Muscle layer of colon (tissue), 2 donors: Measurements from ENCODE around the gene PIK3C2A.
A peak's percentile ranks its signal among the peaks of the same experiment; 100 is the strongest.

Source experiments
- H3K27ac ChIP-seq: one replicate; pipeline ENCODE4 v1.7.0; 2013; ENCODE audit warnings: low read depth, mild to moderate bottlenecking, low read length, moderate library complexity
- H3K27me3 ChIP-seq, 2 donors: one replicate each; pipeline ENCODE4 v1.7.0; 2013; ENCODE audit warnings: low read length in 2 of 2, mild to moderate bottlenecking in 2 of 2; ENCODE audit not compliant: insufficient read depth in 2 of 2, control insufficient read depth in 1 of 2
- H3K36me3 ChIP-seq: one replicate; pipeline ENCODE4 v1.7.0; 2013; ENCODE audit warnings: mild to moderate bottlenecking, low read length; ENCODE audit not compliant: insufficient read depth
- H3K4me1 ChIP-seq: one replicate; pipeline ENCODE4 v1.7.0; 2013; ENCODE audit warnings: mild to moderate bottlenecking, low read length; ENCODE audit not compliant: insufficient read depth
- H3K4me3 ChIP-seq, 2 donors: one replicate each; pipeline ENCODE4 v1.7.0; 2013; ENCODE audit warnings: low read length in 2 of 2, low read depth in 1 of 2, mild to moderate bottlenecking in 1 of 2, moderate library complexity in 1 of 2
- H3K9ac ChIP-seq: one replicate; pipeline ENCODE4 v1.7.0; 2013; ENCODE audit warnings: low read length
- H3K9me3 ChIP-seq: one replicate; pipeline ENCODE4 v1.7.0; 2013; ENCODE audit warnings: mild to moderate bottlenecking, low read length
- donor health status: abdominal sarcoma.
- donor health status: Adenocarcinoma of cecum.

Gene PIK3C2A

DNA sequence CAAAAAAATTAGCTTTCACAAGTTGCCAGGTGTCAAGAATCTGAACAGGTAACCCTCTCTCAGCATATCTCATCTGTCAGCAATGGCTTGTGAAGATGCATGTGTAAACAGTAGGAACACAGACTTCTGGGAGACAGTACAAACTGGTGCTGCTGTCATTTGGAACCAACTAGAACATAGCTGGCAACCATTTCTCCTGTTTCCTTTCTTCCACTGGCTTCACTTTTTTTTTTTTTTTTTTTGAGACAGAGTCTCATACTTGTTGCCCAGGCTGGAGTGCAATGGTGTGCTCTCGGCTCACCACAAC lies 2.1 kb upstream of the PIK3C2A start:
- H3K4me1 ChIP-seq: peaks cover 14% of the 10 kb centered on the region
- H3K4me3 ChIP-seq: no peak overlapping the region
- H3K9ac ChIP-seq: no peak overlapping the region
- no peaks in the 10 kb centered on the region for H3K9me3 ChIP-seq
- no peaks in the 10 kb centered on the region for H3K27me3 ChIP-seq
- H3K27ac ChIP-seq: no peak overlapping the region
- no peaks in the 10 kb centered on the region for H3K36me3 ChIP-seq

DNA sequence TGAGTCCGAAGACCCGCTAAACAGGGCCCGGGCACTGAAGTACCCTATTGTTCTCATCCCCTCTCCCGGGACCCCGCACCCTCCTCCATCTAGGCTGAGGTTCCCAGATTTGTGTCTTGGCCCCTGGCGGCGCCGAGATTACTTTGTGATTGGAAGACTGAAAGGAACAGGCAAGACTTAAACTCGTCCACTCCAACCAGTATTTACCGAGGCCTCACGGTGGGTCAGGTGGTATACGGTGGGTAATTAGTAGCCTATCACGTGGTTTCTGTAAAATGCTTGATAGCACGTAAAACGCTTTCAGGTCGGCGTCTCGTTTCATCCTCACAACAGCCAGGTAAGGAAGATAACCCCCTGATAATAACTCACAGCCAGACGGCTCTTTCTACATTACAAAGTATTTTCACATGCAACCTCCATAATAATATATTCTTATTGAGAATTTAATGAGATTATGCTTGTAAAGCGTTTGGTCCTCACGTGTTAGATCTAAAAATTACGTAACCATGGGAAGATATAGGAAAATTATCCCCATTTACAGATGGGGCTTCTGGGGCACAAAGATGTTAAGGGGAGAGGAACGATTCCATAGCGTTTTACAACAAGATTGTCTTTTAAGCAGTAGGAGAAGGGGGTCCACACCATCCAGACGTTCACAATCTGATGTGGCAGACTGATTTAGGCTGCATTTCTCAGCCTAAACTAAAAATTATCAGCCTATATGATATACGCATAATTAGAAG lies 642 bp upstream of the PIK3C2A start:
- H3K36me3 ChIP-seq: no peaks in the 10 kb centered on the region
- H3K9me3 ChIP-seq: no peaks in the 10 kb centered on the region
- peak overlapping the region; percentile 82 for H3K9ac ChIP-seq
- peaks cover 14% of the 10 kb centered on the region for H3K4me1 ChIP-seq
- peak overlapping the region; percentile 74 to 76 for H3K4me3 ChIP-seq
- peak overlapping the region; percentile 87 for H3K27ac ChIP-seq
- no peaks in the 10 kb centered on the region for H3K27me3 ChIP-seq

DNA sequence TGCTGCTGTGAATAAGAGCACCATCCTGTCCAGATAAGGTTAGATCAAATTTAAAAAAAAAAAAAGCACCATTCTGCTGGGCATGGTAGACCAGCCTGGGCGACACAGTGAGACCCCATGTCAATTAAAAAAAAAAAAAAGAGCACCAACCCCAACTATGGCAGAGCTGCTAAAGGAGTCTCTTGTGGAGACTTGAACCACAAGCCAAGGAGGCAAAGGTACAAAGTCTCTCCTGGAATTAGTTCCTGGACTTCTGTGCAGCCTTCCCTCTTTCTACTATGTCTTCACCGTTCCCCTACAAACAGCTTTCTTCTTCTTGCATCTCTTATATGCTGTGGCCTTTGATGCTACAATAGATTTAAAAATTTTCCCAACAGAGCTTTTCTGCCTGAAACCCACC lies 1.3 kb downstream of the PIK3C2A start:
- peaks cover 14% of the 10 kb centered on the region for H3K4me1 ChIP-seq
- no peak overlapping the region for H3K27ac ChIP-seq

DNA sequence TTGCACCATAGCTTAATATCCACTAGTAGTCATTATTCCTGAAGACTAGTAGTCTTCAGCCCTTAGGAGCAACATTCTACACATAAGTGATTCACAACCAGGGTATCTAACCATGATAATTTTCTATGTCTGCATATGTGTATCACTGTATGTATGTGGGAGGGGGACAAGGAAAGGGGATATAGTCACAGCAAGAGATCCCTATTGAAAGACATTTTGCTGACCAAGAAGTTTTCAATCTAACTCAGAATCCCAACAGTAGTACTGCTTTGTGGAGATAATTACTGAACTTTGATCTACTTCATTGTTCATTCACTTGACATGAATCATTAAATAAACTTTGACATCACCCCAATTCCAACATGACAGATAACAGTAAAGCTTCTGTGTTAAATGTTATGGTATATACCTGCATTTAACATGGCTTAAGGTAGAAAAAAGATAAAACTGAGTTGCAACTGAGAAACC lies 10.3 kb downstream of the PIK3C2A start:
- no peak overlapping the region for H3K9ac ChIP-seq
- H3K4me1 ChIP-seq: no peaks in the 10 kb centered on the region
- H3K36me3 ChIP-seq: no peaks in the 10 kb centered on the region
- H3K4me3 ChIP-seq: no peak overlapping the region
- no peaks in the 10 kb centered on the region for H3K27me3 ChIP-seq
- H3K27ac ChIP-seq: no peak overlapping the region
- H3K9me3 ChIP-seq: no peaks in the 10 kb centered on the region

More for the DNA sequence above, 1.3 kb downstream of the PIK3C2A start:
- peak overlapping the region in 1 of 2 donors; percentile 74 for H3K4me3 ChIP-seq
- no peaks in the 10 kb centered on the region for H3K9me3 ChIP-seq
- H3K9ac ChIP-seq: no peak overlapping the region
- H3K36me3 ChIP-seq: no peaks in the 10 kb centered on the region
- no peaks in the 10 kb centered on the region for H3K27me3 ChIP-seq

DNA sequence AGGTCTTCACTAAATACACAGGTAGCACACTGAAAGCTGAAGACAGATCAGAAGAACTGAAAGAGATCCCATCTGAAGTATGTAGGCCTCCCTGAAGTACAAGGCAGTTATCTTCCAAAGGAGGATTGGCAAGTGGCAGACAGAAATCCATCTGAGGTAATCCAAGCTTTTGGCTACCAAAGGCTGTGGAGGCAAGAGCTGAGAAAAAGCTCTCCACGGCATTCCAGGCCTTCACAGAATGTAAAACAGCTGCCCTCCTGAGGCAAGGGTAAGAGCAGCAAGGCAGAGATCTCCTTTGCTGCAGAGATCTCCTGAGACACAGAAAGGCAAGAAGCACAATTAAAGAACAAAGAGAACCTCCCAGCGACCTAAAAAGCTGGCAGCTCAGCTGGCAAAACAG lies 19.1 kb downstream of the PIK3C2A start:
- Histone ChIP-seq H3K36me3 (no peaks in the 10 kb centered on the region), H3K9ac (no peak overlapping the region), H3K27ac (no peak overlapping the region), H3K4me1 (no peaks in the 10 kb centered on the region), H3K4me3 (no peak overlapping the region), H3K27me3 (no peaks in the 10 kb centered on the region), H3K9me3 (no peaks in the 10 kb centered on the region)

DNA sequence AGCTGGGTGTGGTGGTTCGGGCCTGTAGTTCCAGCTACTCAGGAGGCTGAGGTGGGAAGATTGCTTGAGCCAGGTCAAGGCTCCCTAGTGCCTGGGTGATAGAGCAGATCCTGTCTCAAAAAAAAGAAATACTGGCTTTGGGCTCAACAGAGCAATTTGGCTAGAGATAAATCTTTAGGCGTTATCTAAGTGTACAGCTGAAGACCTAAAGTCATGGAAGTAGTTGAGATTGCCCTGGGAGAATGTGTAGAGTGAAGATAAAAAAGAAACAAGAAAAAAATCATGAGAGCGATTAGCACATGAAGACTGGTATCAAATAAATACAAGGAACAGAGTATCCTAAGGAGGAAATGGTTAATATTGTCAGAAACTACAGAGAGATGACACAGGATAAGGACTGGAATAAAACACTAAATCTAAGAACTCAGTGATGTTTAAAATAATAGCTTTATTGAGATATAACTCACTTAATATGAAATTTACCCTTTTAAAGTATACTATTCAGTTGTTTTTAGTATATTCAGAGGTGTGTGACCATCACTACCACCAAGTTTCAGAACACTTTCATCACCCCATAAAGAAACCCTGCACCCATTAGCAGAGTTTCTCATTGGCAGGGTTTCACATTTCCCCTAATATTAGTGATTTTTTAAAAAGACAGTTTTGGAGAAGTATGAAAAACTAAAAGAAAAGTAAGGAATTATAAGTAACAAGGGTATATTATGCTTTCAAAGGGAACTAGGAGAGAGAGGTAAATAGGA lies 20.7 kb downstream of the PIK3C2A start:
- Histone ChIP-seq H3K9ac (no peak overlapping the region), H3K27ac (no peak overlapping the region), H3K4me3 (no peak overlapping the region), H3K4me1 (no peaks in the 10 kb centered on the region), H3K9me3 (no peaks in the 10 kb centered on the region), H3K27me3 (no peaks in the 10 kb centered on the region), H3K36me3 (no peaks in the 10 kb centered on the region)

DNA sequence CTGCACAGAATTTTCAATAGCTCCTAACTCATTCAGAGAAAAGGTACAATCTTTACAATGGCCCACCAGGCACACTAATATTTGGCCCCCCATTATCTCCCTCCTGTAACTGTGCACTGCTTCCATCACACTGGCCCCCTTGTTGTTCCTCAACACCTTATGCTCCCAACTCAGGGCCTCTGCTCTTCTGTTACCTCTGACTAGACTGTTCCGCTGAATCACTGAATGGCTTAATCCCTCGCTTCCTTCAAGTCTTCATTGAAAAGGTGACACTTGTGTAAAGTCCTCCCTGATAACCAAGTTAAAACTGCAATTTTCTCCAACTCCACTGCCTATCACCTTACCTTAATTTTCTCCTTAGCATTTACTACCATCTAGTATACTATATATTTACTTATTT lies 21.8 kb downstream of the PIK3C2A start:
- H3K27ac ChIP-seq: no peak overlapping the region
- no peak overlapping the region for H3K9ac ChIP-seq
- no peaks in the 10 kb centered on the region for H3K4me1 ChIP-seq
- no peaks in the 10 kb centered on the region for H3K27me3 ChIP-seq
- H3K4me3 ChIP-seq: no peak overlapping the region
- H3K9me3 ChIP-seq: no peaks in the 10 kb centered on the region
- no peaks in the 10 kb centered on the region for H3K36me3 ChIP-seq

DNA sequence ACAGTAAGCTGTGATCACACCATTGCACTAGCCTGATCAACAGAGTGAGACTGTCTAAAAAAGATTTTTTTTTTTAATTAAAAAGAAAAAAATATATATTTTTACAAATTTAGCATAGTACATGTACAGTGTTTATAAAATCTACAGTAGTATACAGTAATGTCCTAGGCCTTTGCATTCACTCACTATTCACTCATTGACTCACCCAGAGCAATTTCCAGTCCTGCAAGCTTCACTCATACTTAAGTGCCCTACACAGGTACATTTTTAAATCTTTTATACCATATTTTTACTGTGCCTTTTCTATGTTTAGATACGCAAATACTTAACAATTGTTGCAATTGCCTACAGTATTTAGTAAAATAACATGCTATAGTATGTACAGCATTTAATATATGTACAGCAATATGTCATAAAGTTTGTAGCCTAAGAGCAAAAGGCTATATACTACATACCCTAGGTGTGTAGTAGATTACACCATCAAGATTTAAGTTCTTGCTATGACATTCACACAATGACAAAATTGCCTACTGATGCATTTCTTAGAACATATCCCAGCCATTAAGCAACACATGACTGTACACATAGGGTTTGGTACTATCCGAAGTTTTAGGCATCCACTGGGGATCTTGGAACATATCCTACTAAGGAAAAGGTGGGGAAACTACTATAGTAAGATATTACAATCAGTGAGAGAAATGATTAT lies 22.8 kb downstream of the PIK3C2A start:
- no peaks in the 10 kb centered on the region for H3K9me3 ChIP-seq
- no peak overlapping the region for H3K9ac ChIP-seq
- H3K4me1 ChIP-seq: no peaks in the 10 kb centered on the region
- H3K27me3 ChIP-seq: no peaks in the 10 kb centered on the region
- H3K27ac ChIP-seq: no peak overlapping the region
- no peaks in the 10 kb centered on the region for H3K36me3 ChIP-seq
- H3K4me3 ChIP-seq: no peak overlapping the region

DNA sequence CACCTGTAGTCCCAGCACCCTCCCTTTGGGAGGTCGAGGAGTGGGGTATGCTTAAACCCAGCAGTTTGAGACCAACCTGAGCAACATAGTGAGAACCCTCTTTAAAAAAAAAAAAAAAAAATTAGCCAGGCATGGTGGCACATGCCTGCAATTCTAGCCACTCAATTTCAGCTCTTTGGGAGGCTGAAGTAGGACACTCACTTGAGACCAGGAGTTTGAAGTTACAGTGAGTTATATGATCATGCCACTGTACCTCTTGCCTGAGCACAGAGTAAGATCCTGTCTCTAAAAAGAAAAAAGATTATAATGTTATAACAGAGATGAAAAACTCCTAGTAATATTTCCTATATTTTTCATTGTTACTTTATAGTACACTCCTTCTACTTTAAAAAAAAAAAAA lies 23.9 kb downstream of the PIK3C2A start:
- no peaks in the 10 kb centered on the region for H3K4me1 ChIP-seq
- no peak overlapping the region for H3K27ac ChIP-seq
- no peaks in the 10 kb centered on the region for H3K9me3 ChIP-seq
- no peaks in the 10 kb centered on the region for H3K27me3 ChIP-seq
- H3K36me3 ChIP-seq: peaks cover 4% of the 10 kb centered on the region
- no peak overlapping the region for H3K4me3 ChIP-seq
- H3K9ac ChIP-seq: no peak overlapping the region

DNA sequence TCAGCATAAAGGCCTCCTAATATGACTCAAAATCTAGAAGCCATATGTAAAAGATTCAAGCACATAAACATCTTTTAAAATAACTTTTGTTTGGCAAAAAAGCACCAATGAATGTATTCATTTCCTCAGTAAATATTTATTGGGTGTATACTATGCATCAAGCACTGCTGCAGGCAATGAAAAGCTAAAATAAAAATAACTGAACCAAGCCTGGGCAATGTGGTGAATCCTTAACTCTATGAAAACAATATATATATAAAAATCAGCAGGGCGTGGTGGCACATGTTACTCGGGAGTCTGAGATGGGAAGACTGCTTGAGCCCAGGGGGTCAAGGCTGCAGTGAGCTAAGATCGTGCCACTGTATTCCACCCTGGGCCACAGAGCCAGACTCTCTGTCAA lies 27.8 kb downstream of the PIK3C2A start:
- Histone ChIP-seq H3K27ac (no peak overlapping the region), H3K4me3 (no peak overlapping the region), H3K9me3 (no peaks in the 10 kb centered on the region), H3K9ac (no peak overlapping the region), H3K4me1 (no peaks in the 10 kb centered on the region), H3K36me3 (peaks cover 4% of the 10 kb centered on the region), H3K27me3 (no peaks in the 10 kb centered on the region)

DNA sequence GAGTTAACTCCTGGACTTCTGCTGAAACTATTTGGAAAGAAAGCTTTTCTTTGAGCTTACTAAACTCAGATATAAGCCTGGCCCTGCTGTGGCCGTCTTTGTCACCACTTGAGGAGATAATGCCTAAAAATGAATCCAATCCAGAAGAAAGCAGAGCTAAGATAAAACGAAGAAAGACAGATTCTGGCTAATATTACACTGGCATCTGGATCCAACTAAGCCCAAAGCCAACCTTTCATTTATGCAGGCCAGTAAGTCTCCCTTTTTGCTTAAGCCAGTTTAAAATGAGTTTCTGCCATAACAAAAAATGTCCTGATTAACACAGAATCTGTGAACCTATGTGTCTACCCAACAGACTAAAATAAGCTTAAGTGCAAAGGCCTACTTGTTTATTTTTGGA lies 34.5 kb downstream of the PIK3C2A start:
- no peak overlapping the region for H3K4me3 ChIP-seq
- no peak overlapping the region for H3K9ac ChIP-seq
- H3K9me3 ChIP-seq: no peaks in the 10 kb centered on the region
- no peaks in the 10 kb centered on the region for H3K27me3 ChIP-seq
- no peaks in the 10 kb centered on the region for H3K4me1 ChIP-seq
- H3K36me3 ChIP-seq: peaks cover 8% of the 10 kb centered on the region
- H3K27ac ChIP-seq: no peak overlapping the region
